Gastroesophageal sphincter (tissue), 3 donors: ENCODE data around the gene A1BG.

Source experiments
- CTCF ChIP-seq, 4 experiments: fragments of 200-600 bp in 2 of 4; fragments of 450-650 bp in 2 of 4; sonication (generic) in 1 of 4; IDR thresholded peaks; one replicate each; pipeline ENCODE4 v1.5.1; 2017 to 2019; ENCODE audit warnings: antibody characterized with exemption in 4 of 4, mild to moderate bottlenecking in 2 of 4, moderate library complexity in 2 of 4
- POLR2AphosphoS5 ChIP-seq: sonication (generic); formaldehyde crosslinking; IDR thresholded peaks from one replicate; pipeline ENCODE4 v1.6.1; 2017; ENCODE audit warnings: antibody characterized with exemption

GRCh38 chr19:58379246-58379645 lies 26.0 kb upstream of the A1BG start:
- no peak for TF ChIP-seq CTCF (IDR thresholded peaks at IDR 0.05)
- no peak for TF ChIP-seq POLR2AphosphoS5
